Measurements from ENCODE around the gene ETF1. TPM values are rescaled to one million over a fixed set of nuclear protein-coding genes. Genes with fewer than 3 reads are reported as not detected.
A peak's percentile ranks its signal among the peaks of the same experiment; 100 is the strongest.

Gene ETF1
- total and polyA plus RNA-seq, 9 of the 15 experiments (the other 6 are each of a cell fraction or from before 2014, with no cell fraction given), result 53.7 to 209 (median 164) TPM

DNA sequence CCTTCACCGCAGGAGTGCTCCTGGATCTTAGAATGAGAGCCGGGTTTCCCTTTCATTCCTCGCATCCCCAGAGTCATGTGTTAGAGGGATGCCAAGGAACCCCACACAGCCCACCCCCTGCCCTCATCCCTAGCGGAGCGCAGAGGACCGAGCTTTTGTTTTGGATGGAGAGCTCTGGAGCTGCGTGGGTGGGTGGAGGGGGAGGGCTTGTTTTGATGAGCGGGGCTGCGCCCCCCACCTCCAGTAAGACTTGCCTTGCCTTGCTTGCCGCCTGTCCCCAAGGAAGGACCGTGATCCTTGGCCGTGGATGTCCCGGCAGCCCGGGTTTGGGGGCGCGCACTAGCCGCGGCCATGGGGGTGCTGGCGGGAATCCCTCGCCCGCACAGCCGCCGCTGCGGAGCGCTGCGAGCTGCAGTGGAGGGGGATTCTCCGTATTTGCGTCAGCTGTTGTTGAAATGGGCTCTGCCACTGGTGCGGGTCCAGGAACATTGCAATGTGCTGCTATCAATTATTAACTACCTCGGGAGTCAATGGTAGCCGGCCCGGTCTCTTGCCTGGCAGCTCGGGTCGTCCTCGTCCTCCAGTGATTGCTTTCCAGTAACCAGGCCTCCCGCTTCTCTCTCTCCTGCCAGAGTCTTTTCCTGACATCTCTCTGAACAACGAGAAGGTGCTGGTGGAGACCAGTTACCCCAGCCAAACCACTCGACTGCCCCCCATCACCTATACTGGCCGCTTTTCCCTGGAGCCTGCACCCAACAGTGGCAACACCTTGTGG, 76.7 kb downstream of the ETF1 start (continued):
- TF ChIP-seq, protein P1, sequence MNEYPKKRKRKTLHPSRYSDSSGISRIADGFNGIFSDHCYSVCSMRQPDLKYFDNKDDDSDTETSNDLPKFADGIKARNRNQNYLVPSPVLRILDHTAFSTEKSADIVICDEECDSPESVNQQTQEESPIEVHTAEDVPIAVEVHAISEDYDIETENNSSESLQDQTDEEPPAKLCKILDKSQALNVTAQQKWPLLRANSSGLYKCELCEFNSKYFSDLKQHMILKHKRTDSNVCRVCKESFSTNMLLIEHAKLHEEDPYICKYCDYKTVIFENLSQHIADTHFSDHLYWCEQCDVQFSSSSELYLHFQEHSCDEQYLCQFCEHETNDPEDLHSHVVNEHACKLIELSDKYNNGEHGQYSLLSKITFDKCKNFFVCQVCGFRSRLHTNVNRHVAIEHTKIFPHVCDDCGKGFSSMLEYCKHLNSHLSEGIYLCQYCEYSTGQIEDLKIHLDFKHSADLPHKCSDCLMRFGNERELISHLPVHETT (CRISPR knock-in tag; conservative IDR thresholded peaks at IDR 0.05 in 1 of 2, IDR thresholded peaks at IDR 0.05 in 1 of 2), result no peak
- TF ChIP-seq FOXA1 (IDR thresholded peaks at IDR 0.05; ENCODE audit: borderline replicate concordance), result no peak
- no peak for TF ChIP-seq C11orf30 (IDR thresholded peaks at IDR 0.05; ENCODE audit: low read depth)
- TF ChIP-seq, protein P2, sequence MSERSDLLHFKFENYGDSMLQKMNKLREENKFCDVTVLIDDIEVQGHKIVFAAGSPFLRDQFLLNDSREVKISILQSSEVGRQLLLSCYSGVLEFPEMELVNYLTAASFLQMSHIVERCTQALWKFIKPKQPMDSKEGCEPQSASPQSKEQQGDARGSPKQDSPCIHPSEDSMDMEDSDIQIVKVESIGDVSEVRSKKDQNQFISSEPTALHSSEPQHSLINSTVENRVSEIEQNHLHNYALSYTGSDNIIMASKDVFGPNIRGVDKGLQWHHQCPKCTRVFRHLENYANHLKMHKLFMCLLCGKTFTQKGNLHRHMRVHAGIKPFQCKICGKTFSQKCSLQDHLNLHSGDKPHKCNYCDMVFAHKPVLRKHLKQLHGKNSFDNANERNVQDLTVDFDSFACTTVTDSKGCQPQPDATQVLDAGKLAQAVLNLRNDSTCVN (CRISPR knock-in tag; IDR thresholded peaks at IDR 0.05), result no peak
- TF ChIP-seq ZNF239 (CRISPR knock-in tag; IDR thresholded peaks at IDR 0.05), result no peak
- no peak for TF ChIP-seq ZNF75A (CRISPR knock-in tag; IDR thresholded peaks at IDR 0.05)
- TF ChIP-seq CHD1 (IDR thresholded peaks at IDR 0.05; ENCODE audit: low read length), result peak; percentile 85
- TF ChIP-seq, protein P3, sequence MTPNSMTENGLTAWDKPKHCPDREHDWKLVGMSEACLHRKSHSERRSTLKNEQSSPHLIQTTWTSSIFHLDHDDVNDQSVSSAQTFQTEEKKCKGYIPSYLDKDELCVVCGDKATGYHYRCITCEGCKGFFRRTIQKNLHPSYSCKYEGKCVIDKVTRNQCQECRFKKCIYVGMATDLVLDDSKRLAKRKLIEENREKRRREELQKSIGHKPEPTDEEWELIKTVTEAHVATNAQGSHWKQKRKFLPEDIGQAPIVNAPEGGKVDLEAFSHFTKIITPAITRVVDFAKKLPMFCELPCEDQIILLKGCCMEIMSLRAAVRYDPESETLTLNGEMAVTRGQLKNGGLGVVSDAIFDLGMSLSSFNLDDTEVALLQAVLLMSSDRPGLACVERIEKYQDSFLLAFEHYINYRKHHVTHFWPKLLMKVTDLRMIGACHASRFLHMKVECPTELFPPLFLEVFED (CRISPR knock-in tag; conservative IDR thresholded peaks at IDR 0.05), result no peak; the same call in 1 of the 2 replicates
- no peak for TF ChIP-seq COPS2 (conservative IDR thresholded peaks at IDR 0.05)
- no peak for TF ChIP-seq ZNF830 (CRISPR knock-in tag; IDR thresholded peaks at IDR 0.05)
- TF ChIP-seq, protein P4, sequence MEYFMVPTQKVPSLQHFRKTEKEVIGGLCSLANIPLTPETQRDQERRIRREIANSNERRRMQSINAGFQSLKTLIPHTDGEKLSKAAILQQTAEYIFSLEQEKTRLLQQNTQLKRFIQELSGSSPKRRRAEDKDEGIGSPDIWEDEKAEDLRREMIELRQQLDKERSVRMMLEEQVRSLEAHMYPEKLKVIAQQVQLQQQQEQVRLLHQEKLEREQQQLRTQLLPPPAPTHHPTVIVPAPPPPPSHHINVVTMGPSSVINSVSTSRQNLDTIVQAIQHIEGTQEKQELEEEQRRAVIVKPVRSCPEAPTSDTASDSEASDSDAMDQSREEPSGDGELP (CRISPR knock-in tag; IDR thresholded peaks at IDR 0.05; ENCODE audit: borderline replicate concordance), result no peak; the same call in 1 of the 2 replicates
- peak; percentile 29 for TF ChIP-seq SMAD1 (IDR thresholded peaks at IDR 0.05; ENCODE audit: low read depth, low read length, partially characterized antibody)
- TF ChIP-seq SMARCA5 (IDR thresholded peaks at IDR 0.05), result no peak
- TF ChIP-seq, protein P5, sequence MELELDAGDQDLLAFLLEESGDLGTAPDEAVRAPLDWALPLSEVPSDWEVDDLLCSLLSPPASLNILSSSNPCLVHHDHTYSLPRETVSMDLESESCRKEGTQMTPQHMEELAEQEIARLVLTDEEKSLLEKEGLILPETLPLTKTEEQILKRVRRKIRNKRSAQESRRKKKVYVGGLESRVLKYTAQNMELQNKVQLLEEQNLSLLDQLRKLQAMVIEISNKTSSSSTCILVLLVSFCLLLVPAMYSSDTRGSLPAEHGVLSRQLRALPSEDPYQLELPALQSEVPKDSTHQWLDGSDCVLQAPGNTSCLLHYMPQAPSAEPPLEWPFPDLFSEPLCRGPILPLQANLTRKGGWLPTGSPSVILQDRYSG (tag; conservative IDR thresholded peaks at IDR 0.05; ENCODE audit: low read depth), result no peak
- TF ChIP-seq TEAD1 (CRISPR knock-in tag; IDR thresholded peaks at IDR 0.05), result 0 out of 4 replicates have a peak, but pooled peaks of 1 of the 2 experiments have one; percentile 13
- TF ChIP-seq OTX1 (CRISPR knock-in tag; IDR thresholded peaks at IDR 0.05), result no peak
- no peak for TF ChIP-seq MEIS2 (IDR thresholded peaks at IDR 0.05; ENCODE audit: partially characterized antibody)
- peak; percentile 14 for TF ChIP-seq LCOR (CRISPR knock-in tag; IDR thresholded peaks at IDR 0.05)
